Bronchial epithelial cell (primary cell): ENCODE data around the gene ZDHHC3. TPM values are rescaled to one million over a fixed set of nuclear protein-coding genes. Genes with fewer than 3 reads are reported as not detected.

Experiments used
- DNase-seq: peaks from one replicate; pipeline ENCODE4 v3.0.0-alpha.2; 2010; ENCODE audit warnings: low read depth
- FAIRE-seq: peaks from 2 replicates; lab custom pipeline; 2011; peaks lifted over from hg19 to GRCh38; lab: Jason Lieb, UNC
- H3K27me3 ChIP-seq: 2 replicates; pipeline ENCODE4 v1.5.1; 2011; ENCODE audit warnings: low read length; ENCODE audit not compliant: control insufficient read depth, insufficient read depth
- H3K36me3 ChIP-seq: 2 replicates; pipeline ENCODE4 v1.5.1; 2011; ENCODE audit warnings: low read length; ENCODE audit not compliant: control insufficient read depth, insufficient read depth
- H3K4me3 ChIP-seq: 2 replicates; pipeline ENCODE4 v1.5.1; 2011; ENCODE audit warnings: mild to moderate bottlenecking, low read depth, low read length, control low read depth
- total RNA-seq: library from RNA; depleted of rRNA; stranded (reverse); fragments of >200 nt; gene quantifications from 2 replicates; pipeline ENCODE4 v1.2.1, GENCODE V29; 2014
- TF ChIP-seq, protein P1 (sequence below): IDR thresholded peaks from 2 replicates; pipeline ENCODE4 v1.5.1; 2011; ENCODE audit warnings: mild to moderate bottlenecking, moderate library complexity, low read length, control low read depth, inconsistent platforms; ENCODE audit not compliant: insufficient read depth, severe bottlenecking

Gene ZDHHC3
- total RNA-seq, 1 donor from 2014 or later = 62.1 TPM

DNA sequence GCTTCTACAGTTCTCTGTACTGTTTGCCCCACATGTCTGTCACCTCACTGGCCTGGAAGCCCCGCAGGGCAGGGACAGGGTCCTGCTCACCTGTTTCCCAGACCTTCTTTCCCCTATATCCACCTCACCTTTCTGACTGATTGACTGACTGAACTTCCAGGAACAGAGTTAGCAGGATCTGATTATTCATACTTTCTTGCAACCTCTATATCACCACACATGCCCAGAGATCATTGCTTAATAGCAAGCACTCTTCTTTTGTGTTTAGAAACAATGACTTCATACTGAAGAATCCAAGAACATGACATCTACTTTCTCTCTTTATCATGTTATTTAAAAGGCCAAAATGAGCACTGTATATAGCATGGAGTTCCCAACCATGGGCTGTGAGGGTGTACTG lies 32.1 kb upstream of the ZDHHC3 start:
- TF ChIP-seq, protein P1, sequence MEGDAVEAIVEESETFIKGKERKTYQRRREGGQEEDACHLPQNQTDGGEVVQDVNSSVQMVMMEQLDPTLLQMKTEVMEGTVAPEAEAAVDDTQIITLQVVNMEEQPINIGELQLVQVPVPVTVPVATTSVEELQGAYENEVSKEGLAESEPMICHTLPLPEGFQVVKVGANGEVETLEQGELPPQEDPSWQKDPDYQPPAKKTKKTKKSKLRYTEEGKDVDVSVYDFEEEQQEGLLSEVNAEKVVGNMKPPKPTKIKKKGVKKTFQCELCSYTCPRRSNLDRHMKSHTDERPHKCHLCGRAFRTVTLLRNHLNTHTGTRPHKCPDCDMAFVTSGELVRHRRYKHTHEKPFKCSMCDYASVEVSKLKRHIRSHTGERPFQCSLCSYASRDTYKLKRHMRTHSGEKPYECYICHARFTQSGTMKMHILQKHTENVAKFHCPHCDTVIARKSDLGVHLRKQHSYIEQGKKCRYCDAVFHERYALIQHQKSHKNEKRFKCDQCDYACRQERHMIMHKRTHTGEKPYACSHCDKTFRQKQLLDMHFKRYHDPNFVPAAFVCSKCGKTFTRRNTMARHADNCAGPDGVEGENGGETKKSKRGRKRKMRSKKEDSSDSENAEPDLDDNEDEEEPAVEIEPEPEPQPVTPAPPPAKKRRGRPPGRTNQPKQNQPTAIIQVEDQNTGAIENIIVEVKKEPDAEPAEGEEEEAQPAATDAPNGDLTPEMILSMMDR = no peak
- DNase-seq = peak; percentile 86

DNA sequence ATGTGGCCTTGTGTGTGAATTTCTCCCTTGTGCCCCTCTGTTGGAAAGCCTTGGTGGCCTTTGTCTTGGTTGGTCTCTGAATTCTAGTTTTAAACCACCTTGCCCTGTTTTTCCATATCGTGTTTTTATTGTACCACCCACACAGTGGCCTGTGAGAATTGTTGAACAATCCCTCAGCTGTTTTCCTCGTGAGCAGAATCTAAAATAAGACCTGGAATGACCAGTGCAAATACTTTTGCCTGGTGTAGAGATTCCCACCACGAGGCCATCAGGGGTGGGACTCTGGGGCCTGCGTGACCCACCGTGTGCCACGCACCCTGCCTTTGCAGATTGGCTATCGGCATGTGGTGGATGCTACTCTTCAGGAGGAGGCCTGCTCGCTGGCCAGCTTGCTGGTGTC lies 31.1 kb upstream of the ZDHHC3 start:
- no peaks in the 10 kb centered on the region for H3K27me3 ChIP-seq
- no peak for DNase-seq
- peaks cover 7% of the 10 kb centered on the region for H3K36me3 ChIP-seq
- TF ChIP-seq, protein P1 = no peak
- H3K4me3 ChIP-seq = no peak overlapping the region
- FAIRE-seq = no peak

More for the DNA sequence above, 32.1 kb upstream of the ZDHHC3 start:
- peaks cover 5% of the 10 kb centered on the region for H3K36me3 ChIP-seq
- no peak overlapping the region for H3K4me3 ChIP-seq
- no peak for FAIRE-seq
- no peaks in the 10 kb centered on the region for H3K27me3 ChIP-seq

DNA sequence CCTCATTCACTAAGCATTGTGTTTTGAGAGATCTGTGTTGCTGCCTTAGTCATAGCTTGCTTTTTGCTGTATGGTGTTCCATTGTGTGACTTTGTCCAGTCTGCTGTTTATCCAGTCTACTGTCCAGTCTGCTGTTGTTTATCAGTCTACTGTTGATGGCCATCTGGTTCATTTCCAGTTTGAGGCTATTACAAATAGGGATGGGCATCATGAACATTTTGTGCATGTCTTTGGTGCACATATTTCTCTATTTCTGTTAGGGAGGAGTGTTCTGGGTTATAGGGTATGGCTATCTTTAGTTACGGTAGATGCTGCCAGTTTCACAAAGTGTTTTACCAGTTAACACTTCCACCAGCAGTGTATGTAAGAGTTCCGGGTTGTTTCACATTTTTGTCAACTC lies 27.9 kb upstream of the ZDHHC3 start:
- H3K27me3 ChIP-seq = no peaks in the 10 kb centered on the region
- no peak overlapping the region for H3K4me3 ChIP-seq
- no peak for FAIRE-seq
- TF ChIP-seq, protein P1 = no peak
- DNase-seq = no peak
- peaks cover 14% of the 10 kb centered on the region for H3K36me3 ChIP-seq

DNA sequence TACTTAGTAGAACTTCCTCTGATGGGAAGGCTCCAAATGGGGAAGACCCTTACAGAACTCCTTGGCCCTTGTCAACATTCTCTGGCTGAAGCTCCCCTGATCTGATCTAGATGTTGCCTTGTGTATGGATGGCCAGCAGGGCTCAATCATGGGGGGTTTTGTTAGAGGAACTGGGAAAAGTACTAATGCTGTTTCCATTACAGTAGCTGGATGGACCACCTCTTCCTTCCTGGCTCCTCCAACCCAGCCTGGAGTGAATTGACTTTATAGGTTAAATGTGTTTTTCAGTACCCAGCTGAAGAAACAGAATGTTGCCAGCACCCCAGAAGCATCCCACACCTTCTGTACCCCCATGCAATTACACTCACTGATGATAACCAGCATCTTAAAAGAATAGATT lies 27.4 kb upstream of the ZDHHC3 start:
- no peaks in the 10 kb centered on the region for H3K27me3 ChIP-seq
- FAIRE-seq = no peak
- TF ChIP-seq, protein P1 = no peak

DNA sequence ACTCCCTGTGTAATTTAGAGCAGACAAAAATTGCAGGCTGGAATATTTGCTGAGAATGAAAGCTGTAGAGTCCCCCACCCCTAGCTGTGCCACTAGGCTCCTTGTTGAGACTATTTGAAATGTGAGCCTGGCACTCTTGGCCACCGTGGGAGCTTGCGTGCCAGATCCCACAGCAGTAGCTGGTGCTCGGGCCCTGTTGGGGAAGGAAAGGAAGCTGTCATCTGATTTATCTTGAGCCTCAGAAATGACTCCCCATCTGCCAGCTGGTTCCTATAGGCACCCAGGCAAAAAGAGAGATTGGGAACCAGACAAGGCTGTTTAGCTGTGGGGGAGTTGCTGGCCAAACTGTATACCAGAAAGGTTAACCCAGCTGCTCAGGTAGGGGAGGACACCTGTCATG lies 26.7 kb upstream of the ZDHHC3 start:
- no peak for FAIRE-seq
- Histone ChIP-seq H3K36me3 (peaks cover 18% of the 10 kb centered on the region), H3K4me3 (no peak overlapping the region), H3K27me3 (no peaks in the 10 kb centered on the region)
- TF ChIP-seq, protein P1 = no peak
- no peak for DNase-seq

More for the DNA sequence above, 27.4 kb upstream of the ZDHHC3 start:
- DNase-seq = no peak
- Histone ChIP-seq H3K4me3 (no peak overlapping the region), H3K36me3 (peaks cover 15% of the 10 kb centered on the region)

DNA sequence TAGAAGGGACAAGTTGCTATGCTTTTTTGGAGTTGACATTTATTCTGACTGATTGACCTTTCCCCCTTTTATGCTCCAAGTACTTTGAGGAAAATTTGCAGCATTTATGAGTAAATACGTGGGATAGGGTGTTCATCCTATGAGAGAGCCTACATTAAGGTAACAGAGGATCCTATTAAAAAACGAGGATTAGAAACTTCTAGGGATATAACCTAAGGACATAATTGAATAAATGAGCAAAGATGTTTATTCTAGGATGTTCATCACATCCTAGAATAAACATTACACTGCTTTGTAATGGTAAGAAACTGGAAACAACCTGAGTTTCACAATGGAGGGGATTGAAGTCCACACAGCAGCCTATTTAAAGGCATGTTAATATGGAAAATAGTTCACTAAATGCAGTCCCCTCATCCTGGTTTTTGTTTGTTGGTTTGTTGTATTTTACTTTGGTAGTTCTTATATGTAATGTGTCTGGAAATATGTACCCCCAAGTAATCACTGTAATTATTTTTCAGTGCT lies 26.2 kb upstream of the ZDHHC3 start:
- TF ChIP-seq, protein P1 = no peak
- no peaks in the 10 kb centered on the region for H3K27me3 ChIP-seq
- peaks cover 21% of the 10 kb centered on the region for H3K36me3 ChIP-seq
- no peak overlapping the region for H3K4me3 ChIP-seq
- FAIRE-seq (no peak), DNase-seq (no peak)
